GM12891 (cell line): ENCODE data around the gene FAM9B.

Experiments
- POLR2A ChIP-seq: IDR thresholded peaks from 2 replicates; pipeline ENCODE4 v1.6.1; 2011; ENCODE audit warnings: low read depth, low read length, control low read depth
- POLR2AphosphoS5 ChIP-seq: IDR thresholded peaks from 2 replicates; pipeline ENCODE4 v1.6.1; 2011; ENCODE audit warnings: low read depth, low read length, control low read depth
- POU2F2 ChIP-seq: IDR thresholded peaks from 2 replicates; pipeline ENCODE4 v1.6.1; 2011; ENCODE audit warnings: low read depth, mild to moderate bottlenecking, control low read depth, low read length, moderate library complexity
- TAF1 ChIP-seq: IDR thresholded peaks from 2 replicates; pipeline ENCODE4 v1.6.1; 2011; ENCODE audit warnings: low read depth, low read length, control low read depth

- no peak for TF ChIP-seq POLR2A
- no peak for TF ChIP-seq TAF1
- no peak for TF ChIP-seq POLR2AphosphoS5
- TF ChIP-seq POU2F2: no peak
These were observed 35.6 kb upstream of the FAM9B start for GRCh38 chrX:9069573-9069972.
